SK-N-SH treated with all-trans-retinoic acid at 6 μM for 48 hours (cell line): ENCODE measurements around the gene PRDM15.

ENCODE experiments used
- ATAC-seq: fragments of 200-7000 bp; cut with Tn5 transposase; 3 replicates; pipeline ENCODE4 v1.9.1; 2020; ENCODE audit warnings: mild to moderate bottlenecking, moderate library complexity
- BACH2 ChIP-seq: fragments of 250-450 bp; sonication (Bioruptor Pico); IDR thresholded peaks from 2 replicates; pipeline ENCODE4 v1.9.0; 2021; ENCODE audit warnings: mild to moderate bottlenecking, borderline replicate concordance
- CREB5 ChIP-seq: fragments of 250-450 bp; sonication (Bioruptor Pico); IDR thresholded peaks from 2 replicates; pipeline ENCODE4 v1.5.1; 2020; ENCODE audit warnings: low read depth, mild to moderate bottlenecking, moderate library complexity
- CSDC2 ChIP-seq: fragments of 250-450 bp; sonication (Bioruptor Pico); IDR thresholded peaks from 2 replicates; pipeline ENCODE4 v1.5.0; 2020; ENCODE audit warnings: mild to moderate bottlenecking, moderate library complexity
- CSRNP3 ChIP-seq: fragments of 250-450 bp; sonication (Bioruptor Pico); IDR thresholded peaks from 2 replicates; pipeline ENCODE4 v1.5.1; 2021; ENCODE audit warnings: mild to moderate bottlenecking, moderate library complexity
- ESRRG ChIP-seq: fragments of 250-450 bp; sonication (Bioruptor Pico); IDR thresholded peaks from 2 replicates; pipeline ENCODE4 v1.6.1; 2021; ENCODE audit warnings: mild to moderate bottlenecking
- ISL1 ChIP-seq: fragments of 250-450 bp; sonication (Bioruptor Pico); IDR thresholded peaks from 2 replicates; pipeline ENCODE4 v2.1.2; 2022; ENCODE audit warnings: mild to moderate bottlenecking, moderate library complexity
- OSR1 ChIP-seq: fragments of 250-450 bp; sonication (Bioruptor Pico); IDR thresholded peaks from 2 replicates; pipeline ENCODE4 v1.8.0; 2022; ENCODE audit warnings: moderate library complexity, mild to moderate bottlenecking, inconsistent platforms
- PATZ1 ChIP-seq: fragments of 250-450 bp; sonication (Bioruptor Pico); IDR thresholded peaks from 2 replicates; pipeline ENCODE4 v1.8.0; 2020; ENCODE audit warnings: mild to moderate bottlenecking, moderate library complexity, borderline replicate concordance
- POU6F1 ChIP-seq: fragments of 250-450 bp; sonication (Bioruptor Pico); IDR thresholded peaks from 2 replicates; pipeline ENCODE4 v1.8.0; 2021; ENCODE audit warnings: low read depth, mild to moderate bottlenecking, moderate library complexity, borderline replicate concordance
- PPARA ChIP-seq: fragments of 250-450 bp; sonication (Bioruptor Pico); IDR thresholded peaks from 2 replicates; pipeline ENCODE4 v1.5.0; 2020; ENCODE audit warnings: mild to moderate bottlenecking, borderline replicate concordance
- RARB ChIP-seq: fragments of 250-450 bp; sonication (Bioruptor Pico); IDR thresholded peaks from 2 replicates; pipeline ENCODE4 v1.8.0; 2021; ENCODE audit warnings: mild to moderate bottlenecking, moderate library complexity
- SNAI2 ChIP-seq: fragments of 250-450 bp; sonication (Bioruptor Pico); IDR thresholded peaks from 2 replicates; pipeline ENCODE4 v1.5.0; 2020; ENCODE audit warnings: mild to moderate bottlenecking, moderate library complexity
- TCF4 ChIP-seq: fragments of 250-450 bp; sonication (Bioruptor Pico); IDR thresholded peaks from 2 replicates; pipeline ENCODE4 v1.8.0; 2021; ENCODE audit warnings: mild to moderate bottlenecking, moderate library complexity, borderline replicate concordance
- TOX ChIP-seq: fragments of 250-450 bp; sonication (Bioruptor Pico); IDR thresholded peaks from 2 replicates; pipeline ENCODE4 v1.8.0; 2021; ENCODE audit warnings: mild to moderate bottlenecking, moderate library complexity, borderline replicate concordance
- TSHZ2 ChIP-seq: fragments of 250-450 bp; sonication (Bioruptor Pico); IDR thresholded peaks from 2 replicates; pipeline ENCODE4 v1.5.0; 2020; ENCODE audit warnings: mild to moderate bottlenecking, moderate library complexity
- ZC3H10 ChIP-seq: fragments of 250-450 bp; sonication (Bioruptor Pico); IDR thresholded peaks from 2 replicates; pipeline ENCODE4 v1.5.1; 2021; ENCODE audit warnings: mild to moderate bottlenecking, moderate library complexity
- ZFP3 ChIP-seq: fragments of 250-450 bp; sonication (Bioruptor Pico); IDR thresholded peaks from 2 replicates; pipeline ENCODE4 v1.5.0; 2020; ENCODE audit warnings: mild to moderate bottlenecking, moderate library complexity
- ZFP30 ChIP-seq: fragments of 450-650 bp; formaldehyde crosslinking; IDR thresholded peaks from 2 replicates; pipeline ENCODE4 v1.5.0; 2022; ENCODE audit warnings: mild to moderate bottlenecking, moderate library complexity
- ZNF70 ChIP-seq: fragments of 450-650 bp; formaldehyde crosslinking; IDR thresholded peaks from 2 replicates; pipeline ENCODE4 v1.5.0; 2020; ENCODE audit warnings: mild to moderate bottlenecking, moderate library complexity
- ZNF8 ChIP-seq: fragments of 450-650 bp; formaldehyde crosslinking; IDR thresholded peaks from 2 replicates; pipeline ENCODE4 v1.5.0; 2020; ENCODE audit warnings: mild to moderate bottlenecking, moderate library complexity

The PRDM15 gene

GRCh38 chr21:41923186-41923585 is 44.0 kb upstream of the PRDM15 start:
- no peak for TF ChIP-seq ZFP3 (CRISPR knock-in tag)
- ATAC-seq = no peak

GRCh38 chr21:41921021-41921420 is 41.9 kb upstream of the PRDM15 start:
- no peak for TF ChIP-seq TSHZ2 (CRISPR knock-in tag)
- no peak for TF ChIP-seq BACH2 (CRISPR knock-in tag)
- no peak for TF ChIP-seq CREB5 (CRISPR knock-in tag)
- no peak for TF ChIP-seq POU6F1 (CRISPR knock-in tag)
- no peak for TF ChIP-seq ZC3H10 (CRISPR knock-in tag)
- TF ChIP-seq ZFP30 (CRISPR knock-in tag) = no peak
- no peak for TF ChIP-seq SNAI2 (CRISPR knock-in tag)
- TF ChIP-seq RARB = no peak
- no peak for TF ChIP-seq PPARA (CRISPR knock-in tag)
- TF ChIP-seq ZNF8 = no peak
- TF ChIP-seq ISL1 (CRISPR knock-in tag) = no peak
- no peak for TF ChIP-seq CSRNP3 (CRISPR knock-in tag)
- TF ChIP-seq PATZ1 = no peak
- no peak for ATAC-seq

GRCh38 chr21:41920476-41920875 is 41.3 kb upstream of the PRDM15 start:
- ATAC-seq = no peak
- TF ChIP-seq TSHZ2 (CRISPR knock-in tag) = no peak
- no peak for TF ChIP-seq OSR1 (CRISPR knock-in tag)
- TF ChIP-seq ISL1 (CRISPR knock-in tag) = no peak
- no peak for TF ChIP-seq ESRRG (CRISPR knock-in tag)
- no peak for TF ChIP-seq PATZ1
- TF ChIP-seq RARB = no peak
- no peak for TF ChIP-seq ZNF8
- no peak for TF ChIP-seq CREB5 (CRISPR knock-in tag)
- no peak for TF ChIP-seq SNAI2 (CRISPR knock-in tag)
- TF ChIP-seq BACH2 (CRISPR knock-in tag) = no peak
- TF ChIP-seq PPARA (CRISPR knock-in tag) = no peak
- TF ChIP-seq TOX (CRISPR knock-in tag) = no peak
- no peak for TF ChIP-seq ZFP30 (CRISPR knock-in tag)
- TF ChIP-seq TCF4 = no peak
- TF ChIP-seq ZNF70 = no peak
- TF ChIP-seq CSDC2 (CRISPR knock-in tag) = no peak
- TF ChIP-seq CSRNP3 (CRISPR knock-in tag) = no peak
